ENCODE data around the gene SLC6A13.
"Not testable (repeated sequence)": the region's sequence is repeated elsewhere in the genome, so short reads cannot be mapped to it uniquely, and the experiment has no call there.

The SLC6A13 gene

GRCh38 chr12:263574-263973, 938 bp upstream of the SLC6A13 start:
- FAIRE-seq, result no peak

GRCh38 chr12:262113-262512, 523 bp downstream of the SLC6A13 start:
- FAIRE-seq, result no peak

DNA sequence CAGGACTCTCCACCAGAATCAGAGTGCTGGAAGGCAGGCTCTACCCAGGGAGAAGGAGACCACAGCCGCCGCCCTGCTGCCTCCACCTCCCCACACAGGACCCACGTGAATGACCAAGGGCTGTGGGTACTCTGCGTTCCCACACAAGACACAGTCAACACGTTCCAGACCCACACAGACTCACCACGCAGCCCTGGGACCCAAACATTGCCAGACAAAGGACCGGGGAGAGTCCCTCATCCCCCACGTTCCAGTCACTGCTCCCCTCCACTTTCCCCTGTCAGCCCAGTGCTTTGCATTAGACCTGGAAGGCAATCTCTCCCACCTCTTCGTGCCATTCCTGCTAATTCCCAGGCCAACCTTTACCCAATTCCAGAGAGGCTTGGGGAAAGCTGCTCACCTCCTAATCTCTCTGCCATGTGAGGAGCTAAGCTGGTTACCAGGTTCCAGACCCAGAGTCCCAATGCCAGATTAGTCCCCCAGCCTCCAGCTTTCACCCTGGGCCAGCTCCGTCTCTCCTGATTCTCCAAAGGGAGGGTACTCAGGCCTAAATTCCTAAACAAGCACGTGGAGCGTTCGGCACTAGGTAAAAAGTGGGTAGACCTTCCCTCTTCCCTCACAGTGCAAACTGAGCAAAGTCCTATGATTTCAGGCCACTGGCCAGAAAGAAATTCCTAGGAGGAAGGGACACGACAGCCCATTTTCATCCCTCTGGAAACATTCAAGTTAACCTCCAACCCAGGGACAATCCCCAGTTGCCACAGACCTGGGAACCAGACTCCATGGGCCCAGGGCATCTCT, 4.9 kb downstream of the SLC6A13 start:
- no peak for FAIRE-seq

DNA sequence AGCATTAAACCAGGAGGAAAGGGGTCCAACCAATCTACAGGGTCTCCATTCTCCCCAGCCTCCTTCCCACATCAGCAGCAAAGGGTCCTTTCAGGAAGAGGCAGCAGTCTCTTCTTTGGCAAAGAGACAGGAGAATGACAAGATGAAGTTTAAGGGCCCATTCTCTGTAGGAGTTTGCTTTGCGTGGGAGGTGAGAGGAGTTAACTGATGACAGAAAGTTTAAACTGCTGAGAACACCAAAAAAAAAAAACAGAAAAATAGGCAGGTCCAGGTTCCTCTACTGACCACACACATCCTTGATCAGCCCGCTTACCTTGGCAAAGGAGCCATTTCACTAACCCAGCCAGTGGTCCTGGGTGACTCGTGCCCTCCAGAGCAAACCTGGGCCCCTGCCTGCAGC, 5.7 kb downstream of the SLC6A13 start:
- no peak for FAIRE-seq

GRCh38 chr12:256225-256624, 6.4 kb downstream of the SLC6A13 start:
- no peak for FAIRE-seq

DNA sequence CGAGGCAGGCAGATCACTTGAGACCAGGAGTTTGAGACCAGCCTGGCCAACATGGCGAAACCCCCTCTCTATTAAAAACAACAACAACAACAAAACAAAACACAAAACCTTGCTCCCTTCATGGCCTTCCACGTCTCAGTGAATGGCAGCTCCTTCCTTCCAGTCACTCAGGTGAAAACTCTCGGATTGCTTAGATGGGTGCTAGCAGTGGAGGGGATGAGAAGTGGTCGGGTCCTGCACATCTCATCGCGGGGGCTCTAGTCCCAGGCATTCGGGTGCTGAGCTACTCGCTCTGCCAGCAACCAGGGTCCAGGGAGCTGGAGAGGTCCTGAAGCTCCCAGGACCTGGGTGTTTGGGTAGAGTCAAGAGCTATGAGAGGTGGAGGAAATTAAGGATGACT, 7.7 kb downstream of the SLC6A13 start:
- no peak for FAIRE-seq

- FAIRE-seq, result no peak
These were observed 8.6 kb downstream of the SLC6A13 start for GRCh38 chr12:254039-254438.

GRCh38 chr12:253116-253831, 9.4 kb downstream of the SLC6A13 start:
- no peak for FAIRE-seq

DNA sequence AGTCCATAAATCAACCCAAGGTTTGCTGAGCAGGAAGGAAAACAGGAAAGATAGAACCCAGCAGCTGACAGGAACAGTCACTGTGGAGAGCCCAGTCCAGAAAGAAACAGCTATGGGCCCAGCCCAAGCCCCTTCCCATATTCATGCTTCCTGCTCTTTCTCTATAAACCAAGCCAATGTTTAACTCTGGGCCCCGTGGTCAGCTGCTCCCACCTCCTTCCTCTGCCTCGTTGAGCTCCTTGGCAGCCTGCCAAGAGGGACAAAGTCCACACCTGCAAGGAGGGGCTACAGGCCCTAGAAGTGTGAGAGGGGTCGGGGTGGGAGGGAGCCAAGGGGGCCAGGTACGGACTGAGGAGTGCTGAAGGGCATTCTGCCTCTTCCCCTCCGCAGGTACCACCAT, 10.0 kb downstream of the SLC6A13 start:
- FAIRE-seq, result no peak

DNA sequence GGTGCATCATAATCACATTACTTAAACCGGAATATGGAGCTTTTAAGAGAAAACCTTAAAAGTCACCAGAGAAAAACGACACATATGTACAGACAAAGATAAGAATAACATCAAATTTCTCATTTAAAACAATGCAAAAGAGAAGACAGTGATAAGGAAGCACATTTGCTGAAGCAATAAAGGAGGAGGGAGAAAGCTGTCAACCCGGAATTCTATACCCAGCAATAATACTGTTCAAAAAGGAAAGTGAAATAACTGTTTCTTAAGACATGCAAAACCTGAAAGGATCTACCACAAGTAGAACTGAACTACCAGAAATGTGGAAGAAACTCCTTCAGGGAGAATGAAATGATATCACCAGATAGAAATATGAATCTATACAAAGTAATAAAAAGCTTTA, 15.4 kb downstream of the SLC6A13 start:
- FAIRE-seq, result no peak

GRCh38 chr12:243381-243780, 19.3 kb downstream of the SLC6A13 start:
- no peak for FAIRE-seq

GRCh38 chr12:242496-242895, 20.1 kb downstream of the SLC6A13 start:
- FAIRE-seq, result no peak

- no peak for FAIRE-seq
These were observed 21.4 kb downstream of the SLC6A13 start for GRCh38 chr12:241266-241665.

- no peak for FAIRE-seq
These were observed 22.1 kb downstream of the SLC6A13 start for GRCh38 chr12:240566-240965.

GRCh38 chr12:238736-239398, 23.8 kb downstream of the SLC6A13 start:
- no peak for FAIRE-seq

- FAIRE-seq, result no peak
These were observed 24.5 kb downstream of the SLC6A13 start for GRCh38 chr12:238116-238515.

DNA sequence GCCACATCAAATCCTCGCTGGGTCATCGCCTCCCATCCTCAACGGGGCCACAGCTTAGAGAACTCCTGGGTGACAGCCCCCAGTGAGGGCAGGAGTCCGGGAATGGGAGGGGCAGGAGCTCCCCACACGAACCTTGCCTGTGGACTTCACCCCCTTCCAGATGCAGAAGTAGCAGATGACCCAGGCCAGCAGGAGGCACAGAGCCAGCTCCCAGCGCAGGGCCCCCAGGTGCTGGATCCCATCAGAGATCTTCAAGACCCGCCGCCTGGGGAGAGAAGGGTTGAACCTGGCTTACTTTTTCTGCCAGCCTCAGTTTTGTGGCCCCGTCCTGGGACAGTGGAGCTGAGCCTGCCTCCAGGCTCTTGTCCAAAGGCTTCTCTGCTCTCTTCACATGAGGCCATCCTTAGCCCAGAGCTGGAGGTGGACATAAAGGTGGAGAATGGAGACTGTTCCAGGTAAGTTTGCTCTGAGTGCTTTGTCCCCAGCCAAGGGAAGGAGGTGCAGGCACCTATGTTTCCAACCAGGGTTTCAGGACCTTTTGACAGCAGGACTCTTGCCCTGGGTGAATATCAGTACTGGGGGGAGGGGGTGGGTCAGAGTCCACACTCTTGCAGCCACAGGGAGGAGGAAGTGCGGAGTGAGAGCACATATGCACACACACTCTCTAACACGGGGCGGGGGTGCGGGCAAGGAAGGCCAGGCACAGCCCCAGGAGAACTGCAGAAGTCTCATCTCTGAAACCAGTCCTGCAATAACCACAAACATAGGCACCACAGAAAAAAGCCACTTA, 25.4 kb downstream of the SLC6A13 start:
- no peak for FAIRE-seq

DNA sequence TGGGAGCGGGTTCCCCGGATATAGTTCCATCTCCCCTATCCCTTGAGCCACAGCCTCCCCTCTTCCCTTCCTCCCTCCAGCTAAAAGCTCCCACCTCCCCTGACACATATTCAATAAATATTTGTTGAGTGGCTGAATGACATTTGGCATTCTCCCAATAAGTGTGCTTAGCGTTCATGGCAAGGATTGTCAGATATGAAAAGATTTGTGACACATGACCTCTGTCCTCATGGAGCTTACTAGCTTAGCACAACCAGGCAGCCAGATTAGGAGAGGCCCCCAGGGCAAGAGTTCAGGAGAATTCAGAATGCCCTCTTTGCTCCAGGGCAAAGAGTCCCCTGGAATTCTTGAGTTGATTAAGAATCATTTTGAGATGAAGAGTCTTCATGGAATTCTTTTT, 26.2 kb downstream of the SLC6A13 start:
- no peak for FAIRE-seq

- FAIRE-seq, result not testable (repeated sequence)
These were observed 26.7 kb downstream of the SLC6A13 start for GRCh38 chr12:235967-236366.

GRCh38 chr12:234891-235415, 27.7 kb downstream of the SLC6A13 start:
- no peak for FAIRE-seq

GRCh38 chr12:234019-234418, 28.6 kb downstream of the SLC6A13 start:
- no peak for FAIRE-seq

DNA sequence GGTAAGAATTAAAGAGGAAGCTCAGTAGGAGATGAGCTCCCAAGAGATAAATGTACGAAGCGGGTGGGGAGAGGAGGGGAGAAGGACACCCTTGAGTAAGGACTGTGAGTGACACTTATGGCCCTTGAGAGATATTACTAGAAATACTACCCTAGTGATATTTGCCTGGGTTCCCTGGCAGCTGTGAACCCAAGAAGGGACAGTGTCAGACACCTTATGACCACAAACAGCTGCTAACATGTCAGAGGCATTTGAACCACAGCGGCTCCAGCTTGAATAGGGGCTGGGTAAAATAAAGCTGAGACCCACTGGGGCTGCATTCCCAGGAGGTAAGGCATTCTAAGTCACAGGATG, 29.0 kb downstream of the SLC6A13 start:
- no peak for FAIRE-seq
